OCI-LY3 (cell line): ENCODE measurements around the gene RGS6.
A peak's percentile ranks its signal among the peaks of the same experiment; 100 is the strongest.
"Not testable (repeated sequence)": the region's sequence is repeated elsewhere in the genome, so short reads cannot be mapped to it uniquely, and the experiment has no call there.

Experiments used
- H2AFZ ChIP-seq: fragments of 200-600, 300-600 bp; shearing (Covaris generic); 2 replicates; pipeline ENCODE4 v1.6.0; 2014; ENCODE audit warnings: antibody characterized with exemption, low read depth, low read length
- H3K27ac ChIP-seq: fragments of 200-600, 300-600 bp; sonication (generic); 2 replicates; pipeline ENCODE4 v1.5.1; 2014; ENCODE audit warnings: mild to moderate bottlenecking, low read length, moderate library complexity, mixed read lengths
- H3K27me3 ChIP-seq: fragments of 200-600, 300-600 bp; sonication (generic); 2 replicates; pipeline ENCODE4 v1.6.1; 2014; ENCODE audit warnings: low read depth, low read length, mixed read lengths
- H3K36me3 ChIP-seq: fragments of 200-600, 300-600 bp; sonication (generic); replicated peaks from 2 replicates; pipeline ENCODE3; 2014; ENCODE audit warnings: low read depth, low read length, mixed read lengths
- H3K4me1 ChIP-seq: fragments of 300-600, 200-600 bp; sonication (generic); 2 replicates; pipeline ENCODE4 v1.6.1; 2014; ENCODE audit warnings: low read length, mixed read lengths
- H3K4me2 ChIP-seq: fragments of 200-600, 300-600 bp; sonication (generic); 2 replicates; pipeline ENCODE4 v1.6.1; 2014; ENCODE audit warnings: low read length, mixed read lengths
- H3K4me3 ChIP-seq: fragments of 300-600, 200-600 bp; sonication (generic); 2 replicates; pipeline ENCODE4 v1.5.1; 2014; ENCODE audit warnings: antibody characterized with exemption, mild to moderate bottlenecking, low read length, moderate library complexity
- H3K79me2 ChIP-seq: fragments of 300-600, 200-600 bp; shearing (Covaris generic); 2 replicates; pipeline ENCODE4 v1.6.1; 2014; ENCODE audit warnings: mild to moderate bottlenecking, low read length, mixed read lengths
- H3K9ac ChIP-seq: fragments of 300-600, 200-600 bp; shearing (Covaris generic); 2 replicates; pipeline ENCODE4 v1.6.0; 2014; ENCODE audit warnings: mild to moderate bottlenecking, low read length, moderate library complexity
- H3K9me3 ChIP-seq: fragments of 200-600, 300-600 bp; shearing (Covaris generic); 2 replicates; pipeline ENCODE4 v1.6.1; 2014; ENCODE audit warnings: low read length, mixed read lengths; ENCODE audit not compliant: insufficient read depth
- H4K20me1 ChIP-seq: fragments of 200-600, 300-600 bp; sonication (generic); 2 replicates; pipeline ENCODE4 v1.6.1; 2016; ENCODE audit warnings: low read length, mixed read lengths; ENCODE audit not compliant: insufficient read depth
- EZH2phosphoT487 ChIP-seq: fragments of 200-600 bp; shearing (Covaris generic); IDR thresholded peaks from 2 replicates; pipeline ENCODE4 v1.6.1; 2018; ENCODE audit warnings: antibody characterized with exemption, mixed run types, low read depth
- TF ChIP-seq, protein P1 (sequence below): fragments of 200-600, 300-600 bp; sonication (generic); IDR thresholded peaks from 2 replicates; pipeline ENCODE4 v1.5.1; 2014; ENCODE audit warnings: antibody characterized with exemption, low read length, low read depth

RGS6 gene

DNA sequence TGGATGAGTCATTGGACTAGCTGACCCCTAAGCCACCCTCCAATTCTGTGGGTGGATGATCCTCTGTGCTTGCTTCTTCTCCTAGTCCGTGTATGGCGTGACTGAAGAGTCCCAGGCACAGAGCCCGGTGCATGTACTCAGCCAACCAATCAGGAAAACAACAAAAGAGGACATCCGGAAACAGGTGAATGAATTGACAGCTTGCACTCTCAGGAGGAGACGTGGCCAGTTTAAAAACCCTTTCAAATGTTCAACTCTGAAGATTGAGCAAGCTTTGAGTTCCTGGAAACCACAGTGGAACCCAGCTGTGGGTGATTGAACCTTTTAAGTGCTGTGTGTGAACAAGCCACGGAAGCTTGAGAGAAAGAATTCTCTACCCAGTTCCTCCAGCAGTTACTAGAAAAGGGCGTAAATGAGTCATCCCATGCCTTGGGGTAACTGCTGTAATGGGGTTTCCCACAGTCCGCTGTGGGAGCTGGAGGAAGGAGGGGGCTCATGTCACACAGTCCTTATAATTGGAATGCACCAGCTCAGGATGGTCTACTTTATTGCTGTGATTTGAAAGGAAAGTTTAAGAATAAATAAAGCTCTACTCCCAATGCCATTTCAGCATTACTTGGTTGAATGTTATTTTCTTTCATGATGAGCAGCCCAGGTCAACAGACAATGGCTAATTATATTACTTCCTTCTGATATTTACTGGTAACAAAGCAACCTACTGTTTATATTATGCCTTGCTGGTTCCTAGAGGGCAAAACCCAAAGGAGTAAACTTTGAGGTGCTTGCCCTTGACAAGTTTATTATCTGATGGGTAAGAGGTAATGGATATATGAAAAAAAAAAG is 544.6 kb downstream of the RGS6 start:
- Histone ChIP-seq H3K4me3 (peak overlapping the region; percentile 47), H4K20me1 (peaks cover 14% of the 10 kb centered on the region; the same call in 1 of the 2 replicates), H3K27me3 (peaks cover 78% of the 10 kb centered on the region), H3K9ac (no peak overlapping the region), H3K4me1 (peaks cover 21% of the 10 kb centered on the region), H3K79me2 (no peaks in the 10 kb centered on the region), H3K36me3 (no peaks in the 10 kb centered on the region), H3K9me3 (no peaks in the 10 kb centered on the region), H2AFZ (no peak overlapping the region), H3K4me2 (peak overlapping the region; percentile 71), H3K27ac (no peak overlapping the region)
- TF ChIP-seq, protein P1, sequence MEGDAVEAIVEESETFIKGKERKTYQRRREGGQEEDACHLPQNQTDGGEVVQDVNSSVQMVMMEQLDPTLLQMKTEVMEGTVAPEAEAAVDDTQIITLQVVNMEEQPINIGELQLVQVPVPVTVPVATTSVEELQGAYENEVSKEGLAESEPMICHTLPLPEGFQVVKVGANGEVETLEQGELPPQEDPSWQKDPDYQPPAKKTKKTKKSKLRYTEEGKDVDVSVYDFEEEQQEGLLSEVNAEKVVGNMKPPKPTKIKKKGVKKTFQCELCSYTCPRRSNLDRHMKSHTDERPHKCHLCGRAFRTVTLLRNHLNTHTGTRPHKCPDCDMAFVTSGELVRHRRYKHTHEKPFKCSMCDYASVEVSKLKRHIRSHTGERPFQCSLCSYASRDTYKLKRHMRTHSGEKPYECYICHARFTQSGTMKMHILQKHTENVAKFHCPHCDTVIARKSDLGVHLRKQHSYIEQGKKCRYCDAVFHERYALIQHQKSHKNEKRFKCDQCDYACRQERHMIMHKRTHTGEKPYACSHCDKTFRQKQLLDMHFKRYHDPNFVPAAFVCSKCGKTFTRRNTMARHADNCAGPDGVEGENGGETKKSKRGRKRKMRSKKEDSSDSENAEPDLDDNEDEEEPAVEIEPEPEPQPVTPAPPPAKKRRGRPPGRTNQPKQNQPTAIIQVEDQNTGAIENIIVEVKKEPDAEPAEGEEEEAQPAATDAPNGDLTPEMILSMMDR: no peak
- TF ChIP-seq EZH2phosphoT487: 0 out of 2 replicates have a peak, but pooled peaks have one; percentile 60

DNA sequence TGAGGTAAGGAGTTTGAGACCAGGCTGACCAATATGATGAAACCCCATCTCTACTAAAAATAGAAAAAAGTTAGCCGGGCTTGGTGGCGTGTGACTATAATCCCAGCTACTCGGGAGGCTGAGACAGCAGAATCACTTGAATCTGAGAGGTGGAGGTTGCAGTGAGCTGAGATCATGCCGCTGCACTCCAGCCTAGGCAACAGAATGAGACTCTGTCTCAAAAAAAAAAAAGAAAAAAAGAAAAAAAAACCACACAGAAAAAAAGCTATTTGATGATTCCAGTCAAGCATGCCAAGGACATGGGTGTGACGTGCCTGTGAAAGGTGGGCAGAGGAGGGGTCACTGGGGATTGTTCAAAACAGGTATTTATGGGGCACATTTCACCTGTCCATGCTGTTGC is 545.3 kb downstream of the RGS6 start:
- peaks cover 77% of the 10 kb centered on the region for H3K27me3 ChIP-seq
- not testable (repeated sequence) for H3K9ac ChIP-seq

DNA sequence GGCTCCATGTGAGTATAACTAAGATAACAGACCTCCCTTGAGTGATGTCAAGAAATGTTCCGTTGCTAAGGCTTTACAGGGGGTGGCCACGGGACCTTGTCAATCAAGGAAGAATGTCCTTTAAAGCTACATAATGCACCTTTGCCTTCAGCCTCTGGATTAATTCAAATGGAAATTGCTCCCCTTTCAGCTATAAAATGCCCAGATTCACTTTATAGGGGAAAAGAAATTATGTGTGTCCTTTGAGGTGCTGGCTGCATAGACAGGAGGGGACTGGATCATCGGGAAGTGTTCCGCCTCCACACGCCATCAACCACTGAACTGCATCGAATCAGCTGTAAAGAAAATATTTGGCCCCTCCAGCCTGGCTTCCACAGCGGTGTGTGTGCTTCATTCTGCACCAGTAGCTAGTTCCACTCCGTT is 546.3 kb downstream of the RGS6 start:
- no peaks in the 10 kb centered on the region for H3K79me2 ChIP-seq
- H3K4me1 ChIP-seq: peaks cover 21% of the 10 kb centered on the region
- H3K9ac ChIP-seq: no peak overlapping the region
- no peaks in the 10 kb centered on the region for H3K36me3 ChIP-seq
- H3K27me3 ChIP-seq: peaks cover 82% of the 10 kb centered on the region
- H3K9me3 ChIP-seq: no peaks in the 10 kb centered on the region
- H3K4me2 ChIP-seq: no peak overlapping the region
- no peak overlapping the region for H2AFZ ChIP-seq
- no peak overlapping the region for H3K27ac ChIP-seq
- H4K20me1 ChIP-seq: peaks cover 14% of the 10 kb centered on the region; the same call in 1 of the 2 replicates
- H3K4me3 ChIP-seq: no peak overlapping the region
- TF ChIP-seq EZH2phosphoT487: no peak

More for the DNA sequence above, 545.3 kb downstream of the RGS6 start:
- not testable (repeated sequence) for H2AFZ ChIP-seq, H3K4me3 ChIP-seq, H3K27ac ChIP-seq, H3K36me3 ChIP-seq, H3K79me2 ChIP-seq, H3K9me3 ChIP-seq
- H4K20me1 ChIP-seq: peaks cover 14% of the 10 kb centered on the region; the same call in 1 of the 2 replicates
- H3K4me2 ChIP-seq: peak overlapping the region; percentile 71; the same call in 1 of the 2 replicates
- H3K4me1 ChIP-seq: peaks cover 21% of the 10 kb centered on the region

DNA sequence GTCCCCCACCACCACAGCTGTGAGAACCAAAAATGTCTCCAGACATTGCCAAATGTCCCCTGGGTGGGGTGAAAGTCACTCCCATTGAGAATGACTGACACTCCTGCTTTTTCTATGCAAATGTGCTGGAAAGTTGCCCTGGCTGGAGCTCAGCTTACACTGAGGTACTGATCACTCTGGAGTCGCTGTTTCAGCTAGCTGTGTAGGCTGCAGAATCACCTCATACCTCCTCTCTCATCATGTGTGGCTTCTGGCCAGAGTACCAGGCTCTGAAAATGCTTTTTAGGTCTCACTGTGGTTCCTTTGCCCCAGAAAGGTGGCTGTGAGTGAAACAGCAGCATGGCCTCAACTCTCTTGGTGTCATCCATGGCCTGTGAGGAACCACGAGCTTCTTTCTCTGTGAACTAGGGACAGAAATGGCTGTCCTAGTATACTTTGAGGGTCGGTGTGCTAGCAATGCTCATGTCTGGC is 547.3 kb downstream of the RGS6 start:
- H3K79me2 ChIP-seq: no peaks in the 10 kb centered on the region
- no peak for TF ChIP-seq EZH2phosphoT487
- TF ChIP-seq, protein P1: no peak
- peaks cover 81% of the 10 kb centered on the region for H3K27me3 ChIP-seq
- H4K20me1 ChIP-seq: peaks cover 14% of the 10 kb centered on the region; the same call in 1 of the 2 replicates
- H3K27ac ChIP-seq: no peak overlapping the region
- H3K9ac ChIP-seq: no peak overlapping the region
- no peaks in the 10 kb centered on the region for H3K36me3 ChIP-seq
- no peak overlapping the region for H3K4me2 ChIP-seq
- H3K4me1 ChIP-seq: peaks cover 21% of the 10 kb centered on the region
- H3K4me3 ChIP-seq: no peak overlapping the region
- H2AFZ ChIP-seq: no peak overlapping the region
- H3K9me3 ChIP-seq: no peaks in the 10 kb centered on the region
